SJCRH30 (cell line): ENCODE measurements around the gene PCMT1. TPM values are rescaled to one million over a fixed set of nuclear protein-coding genes. Genes with fewer than 3 reads are reported as not detected.
A peak's percentile ranks its signal among the peaks of the same experiment; 100 is the strongest.
"Not testable (repeated sequence)": the region's sequence is repeated elsewhere in the genome, so short reads cannot be mapped to it uniquely, and the experiment has no call there.

Experiments used
- DNase-seq, 2 experiments: peaks; one replicate each; pipeline ENCODE4 v3.0.0-alpha.2; 2015 to 2020
- H3K27ac ChIP-seq: fragments of 250-450 bp; sonication (Bioruptor Pico); 2 replicates; pipeline ENCODE4 v1.5.1; 2020; ENCODE audit warnings: mild to moderate bottlenecking, moderate library complexity
- H3K27me3 ChIP-seq: fragments of 250-450 bp; sonication (Bioruptor Pico); 2 replicates; pipeline ENCODE4 v1.5.1; 2020; ENCODE audit warnings: mild to moderate bottlenecking, moderate library complexity
- H3K36me3 ChIP-seq: fragments of 250-450 bp; sonication (Bioruptor Pico); 2 replicates; pipeline ENCODE4 v1.5.1; 2020; ENCODE audit warnings: mild to moderate bottlenecking, moderate library complexity
- H3K4me1 ChIP-seq: fragments of 250-450 bp; sonication (Bioruptor Pico); 2 replicates; pipeline ENCODE4 v1.5.1; 2020; ENCODE audit warnings: mild to moderate bottlenecking, moderate library complexity
- H3K4me3 ChIP-seq: fragments of 250-450 bp; sonication (Bioruptor Pico); 2 replicates; pipeline ENCODE4 v1.5.1; 2020; ENCODE audit warnings: mild to moderate bottlenecking, moderate library complexity
- H3K9me3 ChIP-seq: fragments of 250-450 bp; sonication (Bioruptor Pico); replicated peaks from 2 replicates; pipeline ENCODE4 v1.5.1; 2020; ENCODE audit warnings: mild to moderate bottlenecking, moderate library complexity
- total RNA-seq: library from RNA; depleted of rRNA; stranded (reverse); fragments of >200 nt; shearing (Covaris generic); gene quantifications from 2 replicates; pipeline ENCODE4 v1.2.3, GENCODE V29; 2014

PCMT1 gene
- total RNA-seq, 1 experiment from 2014 or later = 101 TPM

DNA sequence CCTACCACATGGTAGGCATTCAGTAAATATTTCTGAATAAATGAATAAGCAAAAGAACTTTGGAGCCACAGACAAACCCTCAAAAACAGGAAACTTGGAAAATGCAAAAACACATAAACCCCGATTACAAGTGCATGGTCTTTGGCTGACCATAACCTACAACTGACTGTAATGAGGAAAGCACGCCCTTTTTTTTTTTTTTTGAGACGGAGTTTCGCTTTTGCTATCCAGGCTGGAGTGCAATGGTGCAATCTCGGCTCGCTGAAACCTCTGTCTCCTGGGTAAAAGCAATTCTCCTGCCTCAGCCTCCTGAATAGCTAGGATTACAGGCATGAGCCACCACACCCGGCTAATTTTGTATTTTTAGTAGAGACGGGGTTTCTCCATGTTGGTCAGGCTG is 19.7 kb upstream of the PCMT1 start:
- Histone ChIP-seq H3K9me3 (no peaks in the 10 kb centered on the region), H3K36me3 (peaks cover 70% of the 10 kb centered on the region), H3K27ac (no peak overlapping the region), H3K27me3 (no peaks in the 10 kb centered on the region), H3K4me3 (no peak overlapping the region), H3K4me1 (no peaks in the 10 kb centered on the region)
- DNase-seq = no peak

DNA sequence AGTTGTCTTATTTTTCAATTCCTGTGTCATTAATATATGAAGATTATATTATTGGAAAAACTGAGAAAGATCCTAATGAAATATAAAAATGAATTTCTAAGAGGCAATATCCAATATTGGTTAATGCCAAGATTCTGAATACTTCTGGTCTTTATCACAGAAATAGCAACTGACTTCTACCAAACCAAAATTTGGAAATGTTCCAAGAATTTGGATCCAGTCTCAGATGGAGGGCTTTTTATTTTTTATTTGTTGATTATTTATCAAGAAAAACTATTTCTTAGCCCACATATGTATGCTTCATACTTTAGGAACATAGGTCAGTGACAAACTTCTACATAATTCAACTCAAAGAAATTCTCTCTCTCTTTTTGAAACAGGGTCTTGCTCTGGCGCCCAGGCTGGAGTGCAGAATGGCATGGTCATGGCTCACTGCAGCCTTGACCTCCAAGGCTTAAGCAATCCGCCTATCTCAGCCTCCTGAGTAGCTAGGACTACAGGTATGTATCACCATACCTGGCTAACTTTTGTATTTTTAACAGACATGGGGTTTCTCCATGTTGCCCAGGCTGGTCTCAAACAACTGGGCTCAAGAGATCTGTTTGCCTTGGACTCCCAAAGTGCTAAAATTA is 16.3 kb upstream of the PCMT1 start:
- no peaks in the 10 kb centered on the region for H3K9me3 ChIP-seq
- no peak overlapping the region for H3K27ac ChIP-seq
- H3K4me1 ChIP-seq = no peaks in the 10 kb centered on the region
- H3K4me3 ChIP-seq = no peak overlapping the region
- DNase-seq = no peak
- H3K27me3 ChIP-seq = no peaks in the 10 kb centered on the region
- H3K36me3 ChIP-seq = peaks cover 59% of the 10 kb centered on the region

DNA sequence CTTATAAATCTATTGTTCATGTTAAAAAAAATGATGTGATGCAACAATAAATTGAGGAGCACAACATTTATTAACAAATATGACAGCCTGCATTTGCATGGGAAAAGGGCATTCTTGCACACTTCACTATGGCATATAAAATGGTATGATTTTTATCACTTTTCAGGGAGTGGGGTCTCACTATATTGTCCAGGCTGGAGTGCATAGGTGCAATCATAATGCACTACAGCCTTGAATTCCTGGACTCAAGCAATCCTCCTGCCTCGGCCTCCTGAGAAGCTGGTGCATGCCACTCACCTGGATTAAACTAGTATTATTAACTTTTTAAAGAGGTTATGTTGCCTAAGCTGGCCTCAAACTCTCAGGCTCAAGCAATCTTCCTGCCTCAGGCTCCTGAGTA is 14.6 kb upstream of the PCMT1 start:
- Histone ChIP-seq H3K36me3 (peaks cover 57% of the 10 kb centered on the region), H3K27me3 (no peaks in the 10 kb centered on the region), H3K4me3 (no peak overlapping the region)

DNA sequence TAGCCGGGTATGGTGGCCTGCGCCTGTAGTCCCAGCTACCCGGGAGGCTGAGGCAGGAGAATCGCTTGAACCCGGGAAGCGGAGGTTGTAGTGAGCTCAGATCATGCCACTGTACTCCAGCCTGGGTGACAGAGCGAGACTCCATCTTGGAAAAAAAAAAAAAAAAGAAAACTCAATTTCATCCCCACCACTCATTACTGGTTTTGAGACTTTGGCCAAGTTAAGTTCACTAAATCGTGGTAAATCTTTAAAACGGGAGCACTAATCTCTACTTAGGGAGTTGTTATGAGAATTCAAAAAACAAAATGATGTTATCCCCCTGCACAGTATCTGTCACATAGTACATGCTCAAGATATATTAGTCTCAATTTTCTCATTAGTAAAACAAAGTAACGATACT is 4.3 kb upstream of the PCMT1 start:
- Histone ChIP-seq H3K36me3 (peaks cover 34% of the 10 kb centered on the region), H3K4me3 (peak overlapping the region; percentile 74)
- not testable (repeated sequence) for H3K27me3 ChIP-seq, H3K9me3 ChIP-seq, H3K4me1 ChIP-seq, DNase-seq, H3K27ac ChIP-seq

More for the DNA sequence above, 14.6 kb upstream of the PCMT1 start:
- Histone ChIP-seq H3K9me3 (no peaks in the 10 kb centered on the region), H3K4me1 (no peaks in the 10 kb centered on the region), H3K27ac (no peak overlapping the region)
- no peak for DNase-seq

DNA sequence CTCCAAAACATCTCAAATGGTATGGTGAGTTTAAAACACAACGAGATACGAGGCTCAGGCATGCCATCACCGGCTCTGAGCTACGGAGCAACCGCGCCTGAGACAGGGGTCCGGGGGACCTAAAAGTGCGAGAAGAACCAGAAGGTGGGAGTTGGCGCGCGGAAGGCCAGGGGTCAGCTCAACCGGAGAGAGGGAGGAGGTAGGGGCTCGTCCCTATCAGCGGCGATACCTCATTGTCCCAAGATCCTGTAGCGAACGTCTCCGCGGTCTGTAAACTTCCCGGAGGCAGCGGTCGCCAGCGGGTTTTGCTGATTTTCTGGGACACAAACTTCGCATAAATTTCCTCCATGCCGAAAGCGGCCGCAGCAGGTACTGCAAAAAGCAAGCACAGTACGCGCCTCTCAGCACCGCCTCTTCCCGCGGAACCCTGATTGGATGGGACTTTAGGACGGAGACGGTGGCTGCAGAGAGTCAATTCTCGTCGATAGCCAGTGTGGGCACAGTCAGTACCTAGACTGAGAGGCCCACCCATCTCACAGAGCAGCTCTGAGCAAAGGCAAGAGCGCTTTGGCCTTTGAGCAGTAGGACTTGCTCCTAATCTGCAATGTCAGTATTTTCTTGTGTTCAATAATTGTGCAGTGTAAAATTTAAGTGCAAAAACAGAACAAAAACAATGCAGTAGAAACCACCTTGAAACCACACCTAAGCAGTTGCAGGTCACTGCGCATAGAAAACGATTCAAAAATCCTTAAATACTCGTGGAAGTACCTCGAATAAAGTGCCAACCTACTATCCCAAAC is 3.2 kb upstream of the PCMT1 start, which contains the start of gene NUP43:
TSS of gene NUP43 (minus strand) at position 383 of the 800 bp plus-strand sequence. CDS start at position 349, 34 bp downstream.
- H3K4me3 ChIP-seq = peak within 1 kb of the TSS; percentile 74
- peaks cover 3% of the 10 kb centered on the region; the same call in 1 of the 2 replicates for H3K4me1 ChIP-seq
- H3K27me3 ChIP-seq = no peaks in the 10 kb centered on the region
- H3K9me3 ChIP-seq = no peaks in the 10 kb centered on the region
- peak; percentile 96 to 97 for DNase-seq
- H3K36me3 ChIP-seq = peaks cover 23% of the 10 kb centered on the region
- peak within 1 kb of the TSS; percentile 23; the same call in 1 of the 2 replicates for H3K27ac ChIP-seq

DNA sequence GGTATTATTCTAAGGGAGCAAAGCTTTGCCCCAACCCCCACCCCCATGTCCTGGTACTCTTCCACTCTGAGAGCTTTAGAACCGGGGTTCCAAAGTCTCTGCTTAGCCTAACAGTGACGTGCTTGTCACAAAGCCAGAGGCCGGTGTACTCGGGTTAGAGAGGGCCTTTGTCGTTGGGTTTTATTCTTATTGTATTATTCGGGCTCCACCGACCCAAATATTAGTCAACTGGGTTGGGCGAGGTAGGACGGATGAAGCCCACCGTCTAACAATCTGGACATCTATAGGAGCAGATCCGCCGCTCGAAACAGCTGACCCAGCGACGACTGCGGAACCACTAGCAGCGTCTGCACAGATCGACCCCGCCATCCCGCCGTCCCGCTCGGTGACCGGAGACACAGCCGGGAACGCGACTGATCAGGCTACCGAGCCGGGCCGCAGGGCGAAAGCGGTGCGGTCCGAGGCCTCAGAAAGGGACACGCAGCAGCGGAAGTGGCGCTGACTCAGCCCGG is 403 bp upstream of the PCMT1 start:
- not testable (repeated sequence) for DNase-seq, H3K27me3 ChIP-seq, H3K9me3 ChIP-seq, H3K36me3 ChIP-seq, H3K4me1 ChIP-seq
- Histone ChIP-seq H3K27ac (peak overlapping the region; percentile 70), H3K4me3 (peak overlapping the region; percentile 100)

DNA sequence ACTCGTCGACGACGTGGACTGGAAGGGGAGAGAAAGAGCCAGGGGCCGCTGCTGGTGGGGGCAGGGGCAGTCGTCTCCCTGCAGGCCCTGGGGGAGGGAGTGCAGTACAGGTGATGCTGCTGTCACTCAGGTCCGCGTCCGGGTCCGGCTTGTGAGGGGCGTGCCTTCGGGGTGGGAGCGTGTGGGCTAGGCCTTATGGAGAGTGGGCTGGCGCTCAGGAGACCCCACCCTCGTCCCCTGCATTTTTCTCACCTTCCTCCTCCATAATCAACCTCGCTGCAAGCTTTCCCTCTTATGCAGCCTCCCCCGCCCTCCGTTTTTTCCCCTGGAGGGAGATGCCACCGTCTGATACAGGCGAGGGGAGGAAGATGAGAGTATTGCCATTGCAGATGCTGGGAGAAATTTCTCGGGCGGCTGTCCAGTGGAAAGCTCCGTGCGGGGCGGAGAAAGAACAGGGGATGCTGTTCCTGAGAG is 632 bp downstream of the PCMT1 start:
- Histone ChIP-seq H3K4me1 (peaks cover 3% of the 10 kb centered on the region; the same call in 1 of the 2 replicates), H3K36me3 (0 out of 2 replicates have a peak, but pooled peaks cover 9% of the 10 kb centered on the region), H3K9me3 (no peaks in the 10 kb centered on the region), H3K27ac (peak overlapping the region; percentile 70), H3K4me3 (peak overlapping the region; percentile 100), H3K27me3 (no peaks in the 10 kb centered on the region)
- DNase-seq = peak; percentile 71 to 74

DNA sequence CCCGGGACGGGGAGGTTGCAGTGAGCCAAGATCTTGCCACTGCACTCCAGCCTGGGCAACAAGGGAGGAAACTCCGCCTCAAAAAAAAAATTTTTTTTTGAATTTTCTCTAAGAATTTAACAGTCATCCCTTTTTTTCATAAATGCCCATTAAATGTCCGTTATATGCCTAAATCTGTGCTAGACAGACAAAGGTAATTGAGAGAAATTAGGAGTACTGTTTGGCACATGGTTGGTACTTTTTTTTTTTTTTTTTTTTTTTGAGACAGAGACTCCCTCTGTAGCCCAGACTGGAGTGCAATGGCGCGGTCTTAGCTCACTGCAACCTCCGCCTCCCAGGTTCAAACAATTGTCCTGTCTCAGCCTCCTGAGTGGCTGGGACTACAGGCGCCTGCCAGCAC is 1.7 kb downstream of the PCMT1 start:
- DNase-seq = no peak

DNA sequence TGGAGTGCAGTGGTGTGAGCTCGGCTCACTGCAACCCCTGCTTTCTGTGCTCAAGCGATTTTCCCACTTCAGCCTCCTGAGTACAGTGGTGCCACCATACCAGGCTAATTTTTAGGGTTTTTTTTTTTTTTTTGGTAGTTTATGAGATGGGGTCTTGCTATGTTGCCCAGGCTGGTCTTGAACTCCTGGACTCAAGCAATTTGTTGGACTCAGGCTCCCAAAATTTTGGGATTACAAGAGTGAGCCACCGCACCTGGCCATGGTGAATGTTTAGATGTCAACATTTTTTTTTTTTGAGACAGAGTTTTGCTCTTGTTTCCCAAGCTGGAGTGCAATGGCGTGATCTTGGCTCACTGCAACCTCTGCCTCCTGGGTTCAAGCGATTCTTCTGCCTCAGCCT is 2.4 kb downstream of the PCMT1 start:
- H3K27ac ChIP-seq, H3K4me3 ChIP-seq, H3K4me1 ChIP-seq, H3K9me3 ChIP-seq, DNase-seq, H3K27me3 ChIP-seq: not testable (repeated sequence)
- peaks cover 13% of the 10 kb centered on the region; the same call in 1 of the 2 replicates for H3K36me3 ChIP-seq

More for the DNA sequence above, 1.7 kb downstream of the PCMT1 start:
- Histone ChIP-seq H3K27ac (no peak overlapping the region), H3K27me3 (no peaks in the 10 kb centered on the region), H3K4me1 (no peaks in the 10 kb centered on the region), H3K4me3 (peak overlapping the region; percentile 100), H3K9me3 (no peaks in the 10 kb centered on the region), H3K36me3 (0 out of 2 replicates have a peak, but pooled peaks cover 9% of the 10 kb centered on the region)

DNA sequence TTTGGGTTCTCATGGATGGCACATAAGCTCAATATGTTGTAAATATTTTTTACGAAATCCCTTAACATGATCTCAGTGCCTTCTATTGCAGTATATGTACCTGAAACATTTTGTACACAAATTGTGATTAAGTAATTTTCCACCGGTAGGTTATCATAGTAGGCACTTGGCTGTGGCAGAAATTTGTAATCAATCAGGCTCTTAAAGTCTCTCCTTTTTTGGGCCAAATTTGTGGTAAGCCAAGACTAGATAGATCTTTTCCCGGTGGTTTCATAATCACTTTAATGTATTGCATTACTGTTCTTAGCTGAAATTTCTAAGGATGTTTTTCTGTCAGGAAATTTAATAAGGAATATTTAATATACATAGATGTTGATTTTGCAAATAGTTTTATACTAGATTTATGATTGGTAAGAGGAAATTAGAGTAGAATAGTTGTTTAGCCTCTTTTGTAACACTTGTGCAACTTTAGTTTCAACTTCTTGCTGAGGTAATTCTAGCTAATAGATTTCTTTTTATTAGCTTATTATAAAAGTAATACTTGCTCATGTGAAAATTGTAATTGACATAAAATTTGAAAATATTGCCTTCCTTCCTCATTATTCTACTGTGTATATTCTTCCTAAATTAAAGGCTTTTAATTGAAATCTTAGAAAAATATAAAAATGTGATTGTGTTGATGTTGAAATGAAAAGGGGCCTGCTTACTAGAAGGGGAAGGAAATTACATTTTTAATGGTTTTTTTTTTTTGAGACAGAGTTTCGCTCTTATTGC is 3.2 kb downstream of the PCMT1 start:
- no peak for DNase-seq
- Histone ChIP-seq H3K27me3 (no peaks in the 10 kb centered on the region), H3K36me3 (peaks cover 19% of the 10 kb centered on the region; the same call in 1 of the 2 replicates), H3K4me3 (no peak overlapping the region), H3K4me1 (no peaks in the 10 kb centered on the region), H3K9me3 (no peaks in the 10 kb centered on the region), H3K27ac (no peak overlapping the region)

DNA sequence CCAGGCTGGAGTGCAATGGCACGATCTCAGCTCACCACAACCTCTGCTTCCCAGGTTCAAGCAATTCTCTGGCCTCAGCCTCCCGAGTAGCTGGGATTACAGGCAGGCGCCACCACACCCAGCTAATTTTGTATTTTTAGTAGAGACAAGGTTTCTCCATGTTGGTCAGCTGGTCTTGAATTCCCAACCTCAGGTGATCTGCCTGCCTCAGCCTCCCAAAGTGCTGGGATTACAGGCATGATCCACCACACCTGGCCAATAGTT is 3.8 kb downstream of the PCMT1 start:
- H3K9me3 ChIP-seq, DNase-seq, H3K27me3 ChIP-seq, H3K4me3 ChIP-seq, H3K4me1 ChIP-seq, H3K27ac ChIP-seq: not testable (repeated sequence)
- H3K36me3 ChIP-seq = peaks cover 19% of the 10 kb centered on the region; the same call in 1 of the 2 replicates

DNA sequence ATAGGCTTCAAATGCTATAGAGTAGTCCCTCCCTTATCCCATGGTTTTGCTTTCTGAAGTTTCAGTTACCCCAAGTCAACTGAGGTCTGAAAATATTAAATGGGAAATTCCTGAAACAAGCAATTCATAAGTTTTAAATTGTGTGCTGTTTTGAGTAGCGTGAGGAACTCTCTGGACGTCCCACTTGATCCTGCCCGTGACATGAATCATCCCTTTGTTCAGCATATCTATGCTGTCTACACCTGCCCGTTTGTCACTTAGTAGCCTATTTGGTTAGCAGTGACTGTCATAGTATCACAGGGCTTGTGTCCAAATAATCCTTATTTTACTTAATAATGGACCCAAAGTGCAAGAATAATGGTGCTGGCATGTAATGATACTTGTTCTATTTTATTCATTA is 5.0 kb downstream of the PCMT1 start:
- Histone ChIP-seq H3K9me3 (no peaks in the 10 kb centered on the region), H3K4me3 (no peak overlapping the region), H3K36me3 (peaks cover 19% of the 10 kb centered on the region), H3K4me1 (no peaks in the 10 kb centered on the region), H3K27ac (no peak overlapping the region), H3K27me3 (no peaks in the 10 kb centered on the region)
- DNase-seq = no peak

DNA sequence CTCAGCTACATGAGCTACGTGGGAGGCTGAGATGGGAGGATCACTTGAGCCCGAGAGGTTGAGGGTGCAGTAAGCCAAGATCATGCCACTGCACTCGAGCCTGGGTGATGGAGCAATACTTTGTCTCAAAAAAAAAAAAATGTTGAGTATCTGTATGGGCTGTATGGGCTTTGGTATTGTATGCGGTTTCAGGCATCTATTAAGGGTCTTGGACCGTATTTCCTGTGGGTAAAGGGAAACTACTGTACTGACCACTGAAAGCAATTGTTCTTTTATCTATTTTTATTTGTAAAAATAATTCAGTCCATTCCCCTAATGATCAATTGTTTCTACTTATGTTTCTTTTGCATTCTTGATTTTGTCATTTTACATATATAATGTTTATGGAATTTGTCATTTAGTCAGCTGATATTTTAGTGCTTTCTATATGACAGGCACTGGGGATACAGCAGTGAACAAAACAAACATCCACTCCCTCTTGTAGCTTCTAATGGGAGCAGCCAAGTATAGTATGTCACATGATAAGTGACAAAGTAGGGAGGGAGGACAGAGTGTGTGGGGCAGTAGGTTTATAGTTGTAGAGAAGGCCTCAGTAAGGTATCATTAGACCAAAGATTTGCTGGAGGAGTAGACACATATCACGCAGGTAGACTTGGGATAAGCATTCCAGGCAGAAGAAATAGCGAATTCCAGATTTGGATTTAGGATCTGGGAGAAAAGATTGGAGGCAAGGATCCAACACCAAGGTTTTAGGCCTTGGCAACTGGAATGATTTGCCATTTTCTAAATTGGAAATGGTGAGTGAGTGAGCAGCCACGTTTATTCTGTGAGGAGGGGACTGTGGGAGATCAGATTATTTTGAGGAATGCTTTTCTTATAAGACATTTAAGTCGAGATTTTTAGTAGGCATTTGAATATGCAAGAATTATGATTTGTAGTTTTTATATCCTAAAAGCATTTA is 6.0 kb downstream of the PCMT1 start:
- H3K27ac ChIP-seq = no peak overlapping the region
- no peaks in the 10 kb centered on the region for H3K4me1 ChIP-seq
- H3K9me3 ChIP-seq = no peaks in the 10 kb centered on the region
- no peak overlapping the region for H3K4me3 ChIP-seq
- H3K36me3 ChIP-seq = peaks cover 23% of the 10 kb centered on the region
- DNase-seq = no peak
- H3K27me3 ChIP-seq = no peaks in the 10 kb centered on the region

DNA sequence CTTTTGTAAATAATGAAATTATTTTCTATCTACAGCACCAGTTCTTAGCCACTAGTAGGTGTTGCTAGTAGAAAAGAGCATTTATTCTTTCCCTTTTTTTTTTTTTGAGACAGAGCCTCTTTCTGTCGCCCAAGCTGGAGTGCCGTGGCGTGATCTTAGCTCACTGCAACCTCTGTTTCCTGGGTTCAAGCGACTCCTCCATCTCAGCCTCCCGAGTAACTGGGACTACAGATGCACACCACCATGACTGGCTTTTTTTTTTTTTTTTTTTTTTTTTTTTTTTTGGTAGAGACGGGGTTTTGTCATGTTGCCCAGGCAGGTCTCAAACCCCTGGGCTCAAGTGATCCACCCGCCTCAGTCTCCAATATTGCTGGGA is 6.7 kb downstream of the PCMT1 start:
- Histone ChIP-seq H3K27me3 (no peaks in the 10 kb centered on the region), H3K36me3 (peaks cover 28% of the 10 kb centered on the region), H3K9me3 (no peaks in the 10 kb centered on the region), H3K4me1 (no peaks in the 10 kb centered on the region), H3K4me3 (no peak overlapping the region), H3K27ac (no peak overlapping the region)
- DNase-seq = no peak
